NCI-H146 treated with DMSO at 0.1 percent for 48 hours (cell line): ENCODE results near the gene RANBP6.
A peak's percentile ranks its signal among the peaks of the same experiment; 100 is the strongest.
"Not testable (repeated sequence)": the region's sequence is repeated elsewhere in the genome, so short reads cannot be mapped to it uniquely, and the experiment has no call there.

Experiments used
- DNase-seq: peaks from one replicate; lab custom pipeline; 2025; ENCODE audit not compliant: unreplicated experiment; lab: John Stamatoyannopoulos, UW

The RANBP6 gene

DNA sequence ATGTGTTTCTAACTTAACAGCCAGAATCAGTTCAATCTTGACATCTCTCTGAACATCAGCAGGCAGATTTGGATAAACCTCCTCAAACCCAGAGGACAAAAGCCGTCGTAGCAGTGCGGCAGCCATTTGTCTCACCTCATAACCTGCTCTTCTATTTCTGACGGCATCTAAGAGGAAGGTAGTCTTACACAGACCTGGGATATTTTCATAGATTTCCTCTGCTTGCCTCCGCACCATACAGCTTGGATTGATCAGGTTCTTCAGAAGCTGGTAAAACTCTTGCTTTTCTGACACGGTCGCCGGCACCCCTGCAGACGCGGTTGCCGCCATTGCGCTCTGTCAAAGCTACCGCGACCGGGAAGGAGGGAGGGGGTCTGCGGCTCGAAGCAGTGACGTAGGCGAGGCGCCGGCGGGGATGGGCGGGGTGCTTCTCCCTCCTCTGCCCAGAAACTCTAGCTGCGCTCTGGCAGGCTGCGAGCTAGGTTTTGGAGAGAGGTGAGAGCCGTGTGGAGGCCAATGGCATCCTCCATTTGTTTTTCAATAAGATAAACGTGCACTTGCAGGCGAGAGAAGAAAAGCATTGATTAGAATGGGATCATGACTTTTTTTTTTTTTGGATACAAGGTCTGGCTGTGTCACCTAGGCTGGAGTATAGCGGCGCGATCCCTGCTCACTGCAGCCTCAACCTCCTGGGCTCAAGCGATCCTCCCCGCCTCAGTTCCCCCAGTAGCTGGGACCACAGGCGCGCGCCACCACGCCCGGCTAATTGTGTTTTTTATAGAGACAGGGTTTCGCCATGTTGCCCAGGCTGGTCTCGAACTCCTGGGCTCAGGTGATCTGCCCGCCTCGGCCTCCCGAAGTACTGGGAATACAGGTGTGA lies at the start of gene RANBP6:
TSS of gene RANBP6 (minus strand) at position 347 of the 880 bp plus-strand sequence. CDS start at position 330, 17 bp downstream.
- DNase-seq: peak; percentile 87

DNA sequence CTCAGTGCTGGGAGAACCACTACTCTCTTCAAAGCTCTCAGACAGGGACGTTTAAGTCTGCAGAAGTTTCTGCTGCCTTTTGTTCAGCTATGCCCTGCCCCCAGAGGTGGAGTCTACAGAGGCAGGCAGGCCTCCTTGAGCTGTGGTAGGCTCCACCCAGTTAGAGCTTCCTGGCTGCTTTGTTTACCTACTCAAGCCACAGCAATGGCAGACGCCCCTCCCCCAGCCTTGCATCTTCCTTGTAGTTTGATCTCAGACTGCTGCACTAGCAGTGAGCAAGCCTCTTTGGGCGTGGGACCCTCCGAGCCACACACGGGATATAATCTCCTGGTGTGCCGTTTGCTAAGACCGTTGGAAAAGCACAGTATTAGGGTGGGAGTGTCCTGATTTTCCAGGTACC lies 47.7 kb upstream of the RANBP6 start:
- DNase-seq: not testable (repeated sequence)

DNA sequence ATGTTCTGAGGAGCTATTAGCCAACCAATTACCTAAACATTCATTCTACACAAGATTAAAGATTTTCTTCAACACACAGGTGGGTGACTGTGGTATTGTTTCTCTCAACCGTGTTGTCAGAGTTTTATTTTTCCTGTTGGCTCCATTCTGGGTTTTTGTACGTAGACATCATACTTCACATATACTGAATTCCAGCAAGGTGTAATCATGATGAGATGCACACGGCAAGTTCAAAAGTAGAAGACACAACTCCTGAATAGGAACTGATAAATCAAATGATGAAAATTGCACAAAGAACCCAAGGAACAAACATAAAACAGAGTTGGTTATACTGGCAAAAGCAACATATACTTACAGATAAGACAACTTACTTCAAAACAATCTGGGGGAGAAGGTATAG lies 40.2 kb upstream of the RANBP6 start:
- DNase-seq: no peak

DNA sequence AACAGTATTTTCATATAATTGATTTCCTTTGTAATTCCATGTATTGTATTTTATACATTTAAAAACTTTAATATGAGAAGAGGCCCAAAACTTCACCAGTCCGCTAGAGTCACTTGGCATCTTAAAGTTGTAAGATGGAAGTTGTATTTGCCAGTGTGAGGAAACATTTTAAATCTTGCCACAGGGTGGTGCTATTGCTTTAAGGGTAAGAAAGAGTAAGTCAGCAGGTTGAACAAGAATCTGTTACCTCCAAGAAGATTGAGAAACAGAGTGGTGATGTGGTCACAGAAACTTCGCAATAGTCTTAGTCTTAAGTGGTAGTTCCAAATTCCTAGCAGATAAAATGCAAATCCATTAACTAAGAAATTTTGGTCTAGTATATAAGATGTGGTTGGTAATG lies 39.8 kb upstream of the RANBP6 start:
- DNase-seq: peak; percentile 57

DNA sequence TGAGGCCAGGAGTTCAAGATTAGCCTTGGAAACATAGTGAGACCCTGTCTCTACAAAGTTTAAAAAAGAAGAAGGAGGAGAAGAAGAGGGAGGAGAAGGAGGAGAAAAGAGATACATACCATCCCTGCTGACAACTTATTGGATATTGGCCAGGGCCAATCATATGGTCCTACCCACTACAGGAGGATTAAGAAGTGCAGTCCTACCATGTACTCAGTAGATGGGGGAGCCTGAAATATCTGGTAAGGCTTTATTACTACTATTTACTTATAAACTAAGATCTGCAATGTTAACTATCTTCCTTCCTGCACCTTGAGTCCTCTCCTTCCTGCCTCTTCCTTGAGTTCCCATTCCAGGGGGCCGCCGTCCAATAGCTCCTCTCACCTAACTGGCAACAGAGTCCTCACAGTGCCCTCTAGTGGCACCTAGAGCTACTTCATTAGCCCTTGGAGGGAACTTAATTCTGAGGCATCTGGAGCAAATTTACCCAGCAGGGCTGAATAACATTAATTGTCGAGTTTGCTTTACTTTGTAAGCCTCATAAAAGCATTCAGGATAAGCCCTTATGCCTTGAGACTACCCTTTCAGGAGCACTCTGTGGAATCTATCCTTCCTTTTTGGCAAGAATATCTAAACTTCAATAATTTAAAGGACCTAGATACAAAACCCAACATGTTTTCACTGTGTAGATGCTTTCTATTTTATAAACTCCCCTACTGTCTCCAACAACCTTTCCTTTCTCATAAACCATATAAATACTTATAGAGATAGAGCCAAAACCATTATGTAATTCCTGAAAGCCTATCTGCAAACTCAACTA lies 39.1 kb upstream of the RANBP6 start:
- peak; percentile 76 for DNase-seq

DNA sequence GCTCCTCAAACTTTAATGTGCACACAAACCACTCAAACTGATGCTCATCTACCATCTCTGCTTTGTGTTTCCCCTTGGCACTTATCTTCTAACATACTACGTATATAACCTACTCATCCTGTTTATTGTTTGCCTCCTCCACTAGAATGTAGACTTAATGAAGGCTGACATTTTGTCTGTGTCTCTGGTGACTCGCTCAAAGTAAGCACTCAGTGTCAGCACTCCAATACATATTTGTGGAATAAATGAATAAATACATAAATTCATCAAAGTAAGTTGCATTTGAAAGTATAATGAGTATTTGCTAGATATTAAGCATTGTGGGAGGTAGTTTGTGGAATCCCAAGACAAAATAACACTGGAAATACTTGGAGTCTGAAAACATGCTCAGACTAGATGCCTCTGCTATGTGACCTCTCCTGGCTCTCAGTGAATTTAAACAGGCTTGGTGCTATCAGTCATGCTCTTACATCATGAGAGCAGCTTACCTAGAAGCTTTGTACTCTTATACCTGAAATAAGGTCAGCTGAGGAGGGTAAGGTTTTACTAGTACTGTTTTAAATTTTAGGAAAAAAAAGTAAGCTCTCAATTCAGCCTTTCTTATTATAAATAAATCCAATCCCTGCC lies 37.0 kb upstream of the RANBP6 start:
- DNase-seq: no peak

DNA sequence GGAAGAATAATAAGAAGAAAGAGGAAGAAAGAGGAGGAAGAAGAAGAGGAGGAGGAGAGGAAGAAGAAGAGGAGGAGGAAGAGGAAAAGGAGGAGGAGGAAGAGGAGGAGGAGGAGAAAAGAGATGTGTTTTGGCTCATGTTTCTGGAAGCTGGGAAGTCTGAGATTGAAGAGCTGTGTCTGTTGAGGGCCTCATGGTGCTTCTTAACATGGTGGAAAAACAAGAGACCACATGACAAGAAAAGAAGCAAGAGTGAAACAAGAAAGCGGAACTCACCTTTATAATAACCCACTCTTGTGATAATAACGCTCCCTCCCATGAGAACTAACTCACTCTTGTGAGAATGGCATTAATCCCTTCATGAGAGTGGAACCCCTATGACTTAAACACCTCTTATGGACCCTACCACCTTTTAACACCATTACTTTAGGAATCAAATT lies 36.1 kb upstream of the RANBP6 start:
- no peak for DNase-seq

DNA sequence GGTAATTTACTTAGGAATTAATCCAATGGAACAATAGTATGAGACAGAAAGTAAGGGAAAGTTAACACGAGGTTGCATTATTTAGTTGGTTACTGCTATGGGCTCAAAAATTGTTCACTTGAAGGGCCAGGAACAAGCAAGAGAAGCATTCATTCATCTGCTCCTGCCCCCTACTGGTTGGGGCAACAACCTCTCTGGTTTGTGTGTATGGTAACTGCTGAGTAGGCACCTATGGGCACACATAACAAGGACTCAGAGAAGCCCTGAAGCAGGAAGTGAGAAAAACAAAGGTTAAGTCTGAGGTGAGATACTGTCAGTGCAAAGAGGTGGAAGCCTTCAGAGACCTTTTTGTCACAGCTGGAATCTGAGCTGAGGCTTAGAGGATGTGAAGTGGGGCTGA lies 34.4 kb upstream of the RANBP6 start:
- no peak for DNase-seq

DNA sequence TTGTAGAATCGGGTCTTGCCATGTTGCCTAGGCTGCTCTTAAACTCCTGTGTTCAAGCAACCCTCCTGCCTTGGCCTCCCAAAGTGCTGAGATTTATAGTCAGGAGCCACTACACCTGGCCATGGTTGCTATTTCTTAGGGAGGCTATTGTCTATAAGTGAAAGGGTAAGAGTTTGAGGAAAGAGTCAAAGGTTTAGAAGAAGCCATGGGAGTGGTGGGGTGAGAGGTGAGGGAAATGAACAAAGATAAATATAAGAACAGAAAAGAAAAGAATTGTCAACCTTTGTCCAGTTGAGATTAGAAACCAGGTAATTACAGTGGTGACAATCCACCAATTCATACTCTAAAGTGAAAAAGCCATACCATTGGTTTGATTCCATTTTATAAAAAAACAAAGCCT lies 32.6 kb upstream of the RANBP6 start:
- no peak for DNase-seq

DNA sequence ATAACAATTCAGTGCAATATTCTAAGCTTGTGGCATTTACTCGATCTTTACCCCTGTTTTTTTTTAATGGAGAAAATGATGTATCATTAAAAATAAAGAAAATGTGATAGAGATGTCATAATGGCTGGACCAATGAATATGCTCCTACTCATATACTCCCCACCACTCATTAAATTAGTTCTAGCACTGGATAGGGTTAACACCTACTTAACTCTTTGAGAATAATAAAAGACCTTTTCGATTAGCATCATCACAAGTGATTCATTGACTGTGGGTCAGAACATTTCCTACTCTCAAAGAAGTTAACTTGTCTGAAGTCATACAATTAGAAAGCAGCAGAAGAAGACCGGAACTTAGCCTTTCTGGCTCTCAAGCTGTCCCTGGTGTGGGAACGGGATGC lies 31.6 kb upstream of the RANBP6 start:
- DNase-seq: no peak

DNA sequence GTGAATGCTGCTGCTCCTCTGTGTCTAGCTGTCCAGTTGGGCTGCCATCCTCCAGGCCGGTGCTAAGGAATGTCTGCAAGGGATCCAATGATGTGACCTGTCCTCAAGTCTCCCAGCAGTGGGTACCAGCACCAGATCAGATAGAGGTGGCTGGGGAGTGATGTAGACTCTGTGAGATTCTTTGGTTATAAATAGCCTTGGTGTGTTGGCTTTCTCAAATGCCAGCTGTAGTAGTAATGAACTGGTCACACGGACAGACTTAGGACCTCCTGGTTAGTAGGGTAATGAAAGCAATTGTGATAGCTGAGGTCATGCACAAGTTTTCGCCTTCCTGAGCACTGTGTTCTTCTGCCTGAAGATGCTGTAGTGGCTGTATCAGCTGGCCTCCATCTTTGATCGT lies 29.9 kb upstream of the RANBP6 start:
- no peak for DNase-seq

DNA sequence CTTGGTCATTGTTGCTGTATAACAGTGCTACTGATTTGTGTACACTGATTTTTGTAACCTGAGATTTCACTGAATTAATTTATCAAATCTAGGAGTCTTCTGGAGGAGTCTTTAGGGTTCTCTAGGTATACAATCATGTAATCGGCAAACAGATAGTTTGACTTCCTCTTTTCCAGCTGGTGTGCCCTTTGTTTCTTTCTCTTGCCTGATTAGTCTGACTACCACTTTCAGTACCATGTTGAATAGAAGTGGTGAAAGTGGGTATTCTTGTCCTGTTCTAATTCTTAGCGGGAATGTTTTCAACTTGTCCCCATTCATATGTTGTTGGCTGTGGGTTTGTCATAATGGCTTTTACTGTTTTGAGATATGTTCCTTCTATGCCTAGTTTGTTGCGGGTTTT lies 24.7 kb upstream of the RANBP6 start:
- no peak for DNase-seq

DNA sequence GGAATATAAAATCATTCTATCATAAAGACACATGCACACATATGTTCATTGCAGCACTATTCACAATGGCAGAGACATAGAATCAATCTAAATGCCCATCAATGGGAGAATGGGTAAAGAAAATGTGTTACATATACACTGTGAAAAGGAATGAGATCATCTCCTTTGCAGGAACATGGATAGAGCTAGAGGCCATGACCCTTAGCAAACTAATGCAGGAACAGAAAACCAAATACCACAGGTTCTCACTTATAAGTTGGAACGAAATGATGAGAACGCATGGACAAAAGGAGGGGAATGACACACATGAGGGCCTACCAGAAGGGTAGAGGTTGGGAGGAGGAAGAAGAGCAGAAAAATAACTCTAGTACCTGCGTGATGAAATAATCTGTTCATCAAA lies 21.0 kb upstream of the RANBP6 start:
- no peak for DNase-seq

DNA sequence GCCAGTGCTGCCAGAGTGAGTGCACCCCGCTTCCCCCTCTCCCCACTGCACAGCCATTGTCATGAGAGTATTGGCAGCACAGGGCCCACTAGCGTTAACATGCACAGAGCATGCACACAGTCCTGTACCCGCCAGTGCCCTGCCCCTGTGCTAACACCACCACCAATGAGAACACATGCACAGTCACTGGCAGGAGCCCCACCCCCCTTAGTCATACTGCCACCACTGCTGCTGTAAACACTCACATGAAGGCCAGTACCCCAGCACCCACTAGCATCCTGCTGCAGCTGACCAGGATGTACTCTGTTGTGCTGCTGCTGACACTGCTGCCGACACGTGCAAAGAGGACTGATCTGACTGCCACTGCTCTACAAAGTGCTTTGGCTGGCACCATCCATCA lies 19.5 kb upstream of the RANBP6 start:
- DNase-seq: no peak

DNA sequence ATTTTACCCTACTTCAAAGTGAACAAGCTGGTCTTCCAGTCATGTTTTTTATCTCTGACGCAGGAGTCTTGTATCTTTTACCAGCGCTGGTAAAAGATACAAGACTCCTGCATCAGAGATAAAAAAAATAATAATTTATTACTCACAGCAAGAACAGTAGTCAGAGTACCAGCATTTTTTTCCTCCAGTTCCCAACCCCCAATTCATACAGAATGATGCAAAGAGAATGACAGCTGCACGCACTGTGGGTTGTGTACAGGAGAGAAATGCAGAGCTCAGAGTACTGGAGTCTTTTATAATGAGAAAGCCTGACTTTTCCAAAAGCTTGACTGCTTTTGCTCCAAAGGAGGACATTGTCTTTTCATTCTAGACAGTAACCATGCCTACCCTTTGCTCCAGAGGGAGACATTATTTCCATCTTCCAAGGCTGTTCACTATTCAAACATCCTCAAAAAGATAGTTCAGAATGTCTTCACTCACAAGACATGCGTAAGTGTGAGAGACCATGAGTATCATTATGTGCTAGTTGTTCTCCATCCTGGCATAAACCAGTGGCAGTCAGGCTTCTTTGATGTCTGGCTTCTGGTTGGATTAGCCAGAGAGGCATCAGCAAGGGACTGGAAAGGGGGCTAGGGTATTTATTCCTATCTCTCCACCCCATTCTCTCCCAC lies 14.3 kb upstream of the RANBP6 start:
- peak; percentile 57 for DNase-seq

DNA sequence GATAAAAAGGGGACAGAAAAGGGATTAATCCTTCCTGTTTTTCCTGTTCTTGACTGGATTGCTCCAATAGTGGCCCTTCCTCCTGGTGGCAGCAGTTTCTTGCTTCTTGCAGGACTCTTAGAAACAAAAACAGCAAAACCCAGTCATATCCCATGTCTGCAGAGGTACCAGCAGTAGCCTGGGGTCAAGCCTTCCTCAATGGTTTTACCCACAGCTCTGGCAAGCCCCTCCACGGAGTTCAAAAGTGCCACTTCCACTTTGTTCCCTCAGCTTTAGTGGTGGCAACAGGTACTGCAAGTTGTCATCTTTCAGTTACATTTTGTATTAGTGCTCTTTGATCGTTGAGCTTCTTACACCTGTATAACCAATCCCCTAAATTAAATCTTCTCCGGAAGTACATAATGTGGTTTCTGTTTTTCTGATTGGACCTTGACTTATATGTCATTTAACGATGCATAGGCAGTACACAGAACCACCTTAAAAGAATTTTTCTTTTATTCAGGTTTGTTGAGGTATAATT lies 8.7 kb upstream of the RANBP6 start:
- no peak for DNase-seq

DNA sequence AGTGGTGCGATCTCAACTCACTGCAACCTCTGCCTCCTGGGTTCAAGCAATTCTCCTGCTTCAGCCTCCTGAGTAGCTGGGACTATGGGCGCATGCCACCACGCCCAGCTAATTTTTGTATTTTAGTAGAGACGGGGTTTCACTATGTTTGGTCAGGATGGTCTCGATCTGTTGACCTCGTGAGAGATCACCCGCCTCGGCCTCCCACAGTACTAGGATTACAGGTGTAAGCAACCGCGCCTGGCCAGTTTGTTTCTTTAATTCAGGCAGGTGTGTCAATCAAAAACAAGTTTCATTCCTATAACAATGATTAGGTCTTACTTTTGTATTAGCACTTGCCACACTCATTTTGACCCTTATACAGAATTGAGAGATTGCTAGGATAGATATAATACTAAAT lies 1.6 kb upstream of the RANBP6 start:
- not testable (repeated sequence) for DNase-seq

DNA sequence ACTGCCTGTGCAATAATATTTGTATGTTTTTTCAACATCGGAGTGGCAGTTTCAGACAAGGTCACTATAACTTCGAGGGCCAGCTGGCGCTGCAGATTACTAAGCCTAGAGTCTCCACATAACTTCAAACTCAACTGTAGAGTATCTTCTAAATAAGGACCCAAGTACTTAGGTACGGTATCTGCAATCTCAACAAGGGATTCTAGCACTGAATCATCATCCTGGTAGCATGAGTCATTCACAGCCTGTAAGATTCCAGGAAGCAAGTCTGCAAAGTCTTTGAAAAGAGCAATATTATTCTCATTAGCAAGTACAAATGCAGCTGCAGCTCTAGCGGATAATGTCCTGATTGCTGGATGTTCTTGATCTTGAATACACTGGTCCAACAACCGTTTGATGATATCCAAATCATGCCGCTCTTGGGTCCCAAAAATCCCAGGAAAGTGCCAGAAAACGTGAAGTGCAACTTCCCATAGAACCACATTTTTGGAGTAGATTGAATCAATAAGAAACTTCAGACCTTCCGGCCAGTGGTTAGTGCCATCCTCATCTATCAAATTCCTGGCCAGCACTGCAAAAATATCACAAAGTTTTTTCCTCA lies 654 bp downstream of the RANBP6 start:
- DNase-seq: no peak

DNA sequence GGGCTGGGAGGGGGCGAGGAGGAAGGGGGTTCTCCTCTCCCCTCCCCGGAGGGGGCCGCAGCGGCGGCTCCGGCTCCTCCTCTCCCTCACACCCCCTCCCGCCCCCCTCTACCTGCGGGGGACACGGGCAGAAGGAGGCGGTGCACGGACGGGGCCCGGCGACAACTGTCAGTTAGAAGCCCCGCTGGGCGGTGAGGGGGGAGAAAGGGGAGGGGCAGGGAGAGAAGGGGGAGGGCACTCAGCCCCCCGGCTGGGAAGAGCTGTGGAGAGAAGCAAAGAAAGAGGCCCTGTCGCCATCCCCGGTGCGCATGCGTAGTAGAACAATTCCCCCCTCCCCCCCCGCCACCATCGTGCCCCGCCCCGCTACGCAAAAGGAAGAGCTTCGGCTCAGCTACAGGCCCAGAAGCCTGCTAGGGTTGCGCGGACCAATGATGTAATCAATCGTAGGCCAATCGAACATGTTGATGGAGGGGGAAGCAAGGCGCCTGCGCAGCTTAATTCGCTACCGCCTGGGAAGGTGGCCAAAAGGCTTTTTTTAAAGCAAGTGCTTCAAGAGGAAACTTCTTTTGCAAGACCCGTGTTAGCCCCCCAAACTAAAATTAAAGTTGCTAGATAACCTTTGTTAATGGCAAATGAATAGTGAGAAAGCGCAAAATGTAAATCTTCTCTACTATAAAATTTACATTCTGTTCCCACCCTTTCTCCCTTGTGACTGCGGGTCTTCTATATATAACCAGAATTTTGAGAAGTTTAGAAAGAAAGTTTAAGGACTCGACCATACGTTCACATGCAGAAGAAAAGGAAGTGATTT lies 7.0 kb downstream of the RANBP6 start:
- DNase-seq: peak; percentile 98

DNA sequence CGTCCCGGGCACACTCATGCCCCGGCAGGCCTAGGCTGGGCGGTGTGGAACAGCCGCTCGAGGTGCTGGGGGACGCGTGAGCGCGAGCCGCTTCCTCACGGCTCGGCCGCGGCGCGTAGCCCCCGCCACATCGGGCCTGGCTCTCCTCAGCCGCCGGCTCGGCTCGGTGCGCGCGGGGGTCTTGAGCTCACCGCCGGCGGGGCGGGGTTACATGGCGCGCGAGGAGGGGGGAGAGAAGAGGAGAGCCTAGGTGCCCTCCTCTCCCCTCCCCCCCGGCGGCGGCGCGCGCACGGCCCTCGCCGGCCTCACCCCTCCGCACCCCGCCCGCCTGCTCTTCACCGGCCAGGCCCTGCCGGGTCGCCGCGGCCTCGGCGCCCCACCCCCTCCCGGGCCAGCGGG lies 7.7 kb downstream of the RANBP6 start:
- peak; percentile 85 for DNase-seq
